GM19452 (cell line): Measurements from ENCODE around the gene AUH.

Source experiments
- ATAC-seq: cut with Tn5 transposase; IDR thresholded peaks from one replicate; pipeline ENCODE4 v1.9.1; 2021; ENCODE audit not compliant: unreplicated experiment

Gene AUH

DNA sequence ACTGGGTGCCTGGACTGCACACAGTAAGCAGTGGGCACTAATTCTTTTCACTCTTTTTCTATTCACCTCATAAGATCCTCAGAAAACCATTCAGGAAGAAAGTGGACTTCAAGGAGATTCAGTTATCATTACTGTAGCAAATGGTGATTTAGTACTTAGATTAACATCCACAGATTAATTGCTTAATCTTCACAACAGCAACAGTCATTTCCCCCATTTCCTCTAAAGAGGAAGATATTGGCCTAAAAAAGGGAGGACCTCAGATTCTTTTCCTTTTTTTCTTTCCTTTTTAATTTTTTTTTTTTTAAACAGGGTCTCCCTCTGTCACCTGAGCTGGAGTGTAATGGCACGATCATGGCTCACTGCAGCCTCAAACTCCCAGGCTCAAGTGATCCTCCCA is 64.4 kb downstream of the AUH start:
- ATAC-seq = no peak

DNA sequence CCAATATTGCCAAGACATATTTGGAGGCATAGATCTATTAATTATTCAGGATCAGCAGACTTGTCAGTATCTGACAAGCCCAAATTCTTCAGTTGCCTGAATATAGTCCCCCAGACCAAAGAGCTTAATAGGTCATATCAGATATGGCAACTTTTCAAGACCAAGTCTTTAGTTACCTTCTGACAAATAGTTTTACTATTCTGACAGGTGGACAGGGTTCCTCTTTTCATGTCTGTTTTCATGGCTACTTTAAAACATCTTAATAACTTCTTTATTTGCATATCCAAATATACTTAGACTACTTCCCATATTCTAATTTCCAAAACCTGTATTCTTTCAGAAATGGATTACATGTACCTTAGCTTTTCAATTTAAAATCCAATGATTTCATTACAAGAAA is 65.4 kb downstream of the AUH start:
- no peak for ATAC-seq

GRCh38 chr9:91295357-91295756 is 66.4 kb downstream of the AUH start:
- no peak for ATAC-seq

DNA sequence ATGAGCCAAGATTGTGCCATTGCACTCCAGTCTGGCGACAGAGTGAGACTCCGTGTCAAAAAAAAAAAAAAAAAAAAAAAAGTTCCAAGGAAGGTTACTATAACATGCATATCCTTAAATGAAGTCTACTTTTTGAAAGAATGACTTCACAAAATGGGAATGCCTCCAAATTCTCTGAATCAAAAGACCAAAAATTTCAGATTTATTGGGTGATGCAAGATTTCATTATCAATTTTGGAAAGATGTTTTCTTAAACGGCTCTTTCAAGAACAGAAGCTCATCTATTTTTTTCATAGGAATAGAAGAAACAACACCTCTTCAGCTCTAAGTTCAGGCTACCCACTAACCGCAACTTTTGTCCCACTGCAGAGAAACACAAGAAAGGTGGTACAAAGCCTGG is 69.9 kb downstream of the AUH start:
- no peak for ATAC-seq

GRCh38 chr9:91289244-91289643 is 72.5 kb downstream of the AUH start:
- ATAC-seq = no peak

- no peak for ATAC-seq
These were observed 75.9 kb downstream of the AUH start for GRCh38 chr9:91285729-91286353.

- no peak for ATAC-seq
These were observed 79.4 kb downstream of the AUH start for GRCh38 chr9:91282292-91282691.

GRCh38 chr9:91279296-91280204 is 82.2 kb downstream of the AUH start:
- no peak for ATAC-seq

DNA sequence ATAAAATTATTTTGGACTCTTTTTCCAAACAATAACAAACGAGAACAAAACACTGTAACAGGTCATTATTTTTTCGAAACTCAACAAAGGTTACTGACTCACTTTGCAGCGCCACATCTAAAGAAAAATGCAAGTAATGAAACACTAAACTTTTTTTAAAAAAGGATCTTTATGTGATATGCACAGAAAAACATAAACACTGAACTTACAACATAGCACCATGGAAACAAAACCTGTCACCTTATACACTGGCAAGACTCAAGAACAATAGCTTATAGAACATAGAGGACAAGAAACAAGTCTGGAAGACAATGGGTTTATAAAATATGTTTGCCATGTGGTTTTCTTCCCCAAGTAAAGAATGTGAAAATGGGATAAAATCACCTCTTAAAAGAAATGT is 85.2 kb downstream of the AUH start:
- ATAC-seq = no peak

GRCh38 chr9:91275655-91276054 is 86.1 kb downstream of the AUH start:
- ATAC-seq = no peak

DNA sequence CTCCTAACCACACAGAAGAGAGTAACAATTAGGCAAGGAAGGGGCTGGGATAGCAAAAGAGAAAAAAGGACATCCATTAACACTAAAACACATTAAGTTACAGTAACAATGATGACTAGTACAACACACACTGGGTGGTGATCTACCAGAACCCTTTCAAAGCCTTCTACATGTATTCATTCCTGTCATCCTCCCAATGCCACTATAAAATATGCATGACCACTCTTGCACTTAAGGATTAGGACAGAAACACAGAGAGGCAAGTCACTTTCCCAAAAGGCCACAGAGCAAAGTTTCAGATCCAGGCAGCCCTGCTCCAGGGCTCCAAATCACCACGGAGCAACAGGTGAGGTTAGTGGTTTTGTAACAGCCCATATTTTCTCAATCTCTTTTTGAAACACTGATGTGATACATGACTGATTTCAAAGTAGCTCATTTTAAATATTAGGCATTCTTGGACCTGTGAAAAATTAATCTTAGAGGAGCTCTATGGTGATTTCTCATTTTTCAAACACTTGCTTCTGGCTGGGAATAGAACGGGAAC is 86.7 kb downstream of the AUH start:
- no peak for ATAC-seq

DNA sequence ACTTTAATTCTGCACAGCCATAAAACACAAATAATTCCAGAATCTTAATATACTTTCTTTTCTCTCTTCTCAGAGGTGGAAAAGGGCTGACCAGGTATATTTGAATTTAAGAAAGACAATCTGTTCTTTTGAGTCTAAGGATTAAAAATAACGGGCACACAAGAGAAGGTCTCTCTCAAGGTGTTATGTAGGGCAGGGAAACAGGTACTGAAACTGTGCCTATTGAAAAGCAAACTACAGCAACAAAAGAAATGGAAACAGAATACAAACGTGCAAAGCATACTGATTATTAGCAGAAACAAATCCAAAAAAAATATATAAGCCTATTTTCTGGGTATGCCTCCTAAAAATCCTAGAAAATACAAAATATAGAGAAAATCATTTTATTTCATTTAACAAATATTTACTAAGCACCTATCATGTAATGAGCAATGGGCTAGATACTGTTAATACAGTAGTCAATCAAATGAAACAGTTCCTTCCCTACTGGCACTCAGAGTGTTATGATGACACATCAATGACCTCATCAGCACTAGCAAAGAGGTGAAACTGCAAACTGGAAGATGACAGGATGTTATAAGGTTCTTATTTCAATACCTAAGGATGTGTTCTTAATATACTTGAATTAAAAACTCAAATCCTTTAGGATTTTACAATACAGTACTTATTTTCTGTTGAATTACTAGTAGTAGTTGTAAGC is 87.7 kb downstream of the AUH start:
- no peak for ATAC-seq

- no peak for ATAC-seq
These were observed 90.6 kb downstream of the AUH start for GRCh38 chr9:91271156-91271555.

DNA sequence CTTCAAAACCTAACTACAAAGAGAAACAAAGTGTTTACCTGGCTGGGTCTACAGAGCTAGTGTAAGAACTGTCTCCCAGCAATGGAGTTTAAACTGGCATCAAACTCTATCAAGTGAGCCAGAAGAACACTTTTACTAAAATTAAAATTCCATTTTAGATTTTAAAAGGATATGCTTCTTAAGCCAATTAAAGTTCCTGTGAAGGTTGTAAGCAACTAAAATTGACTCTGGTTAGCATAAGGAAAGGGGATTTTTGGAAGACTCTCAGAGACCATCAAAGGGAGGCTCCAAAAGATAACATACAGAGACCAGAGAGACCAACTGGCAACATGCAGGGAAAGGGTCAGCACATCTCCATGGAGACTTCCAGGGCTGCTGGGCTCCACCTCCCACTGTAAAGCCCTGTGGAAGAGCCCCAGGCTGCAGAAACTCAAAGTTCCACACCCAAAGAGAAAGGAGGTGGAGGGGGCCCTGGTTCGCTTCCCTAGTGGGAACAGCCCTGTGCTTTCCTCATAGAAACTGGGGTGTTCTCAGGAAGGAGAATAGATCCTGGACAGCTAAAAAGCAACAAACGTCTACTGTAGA is 91.7 kb downstream of the AUH start:
- no peak for ATAC-seq

DNA sequence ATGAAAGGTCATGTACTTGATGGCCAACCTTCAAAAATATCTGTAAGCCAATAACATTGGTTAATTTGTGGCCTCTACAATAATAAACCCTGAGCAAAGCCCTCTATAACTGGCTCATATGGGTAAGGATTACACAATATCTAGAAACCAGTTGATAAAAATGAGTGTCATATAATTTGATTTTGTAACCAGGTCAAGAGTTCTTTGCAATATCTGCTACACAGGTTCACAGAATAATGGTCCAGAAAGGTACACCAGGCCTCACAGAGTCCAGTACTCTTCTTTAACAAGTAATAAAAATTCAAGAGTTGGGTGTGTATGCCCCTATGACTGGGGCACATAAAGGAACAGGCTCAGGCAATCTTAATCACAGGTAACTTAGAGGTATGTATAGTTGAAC is 95.3 kb downstream of the AUH start:
- no peak for ATAC-seq

DNA sequence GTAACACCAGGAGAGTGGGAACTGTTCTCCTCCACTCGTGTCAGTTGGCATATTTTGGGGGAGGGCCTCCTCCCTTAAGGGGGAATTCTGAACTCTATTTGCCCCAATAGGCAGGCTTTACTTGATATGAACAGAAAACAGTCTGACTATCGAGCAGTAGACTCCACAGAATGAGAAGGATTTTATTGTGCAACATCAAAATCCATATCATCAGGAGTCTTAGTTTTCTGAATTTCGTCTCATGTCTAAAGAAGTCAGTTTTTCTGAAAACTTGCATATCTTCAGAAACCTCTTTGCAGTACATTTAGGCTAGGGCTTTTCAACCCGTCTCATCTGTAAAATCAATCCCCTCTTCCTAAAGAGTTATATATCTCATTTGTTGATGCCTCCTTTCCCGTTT is 96.2 kb downstream of the AUH start:
- no peak for ATAC-seq

DNA sequence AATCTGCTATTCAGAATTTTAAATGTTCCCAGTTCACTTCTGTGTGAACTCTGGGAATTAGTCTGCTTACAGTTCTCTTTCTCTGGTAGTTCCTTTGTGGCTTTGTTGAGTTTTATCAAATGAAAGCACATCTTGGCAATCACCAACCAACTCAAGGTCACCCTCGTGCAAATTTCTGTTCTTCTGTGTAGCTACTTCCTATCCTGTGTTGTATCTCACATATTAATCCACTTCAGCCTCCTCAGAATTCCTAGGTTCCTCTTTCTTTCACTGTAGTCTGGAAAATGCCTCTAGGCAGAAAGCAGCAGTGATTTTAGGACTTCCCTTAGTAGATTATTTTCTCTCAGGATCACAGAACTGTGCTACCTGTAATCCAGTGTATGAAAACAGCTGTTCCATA is 100.3 kb downstream of the AUH start:
- no peak for ATAC-seq

DNA sequence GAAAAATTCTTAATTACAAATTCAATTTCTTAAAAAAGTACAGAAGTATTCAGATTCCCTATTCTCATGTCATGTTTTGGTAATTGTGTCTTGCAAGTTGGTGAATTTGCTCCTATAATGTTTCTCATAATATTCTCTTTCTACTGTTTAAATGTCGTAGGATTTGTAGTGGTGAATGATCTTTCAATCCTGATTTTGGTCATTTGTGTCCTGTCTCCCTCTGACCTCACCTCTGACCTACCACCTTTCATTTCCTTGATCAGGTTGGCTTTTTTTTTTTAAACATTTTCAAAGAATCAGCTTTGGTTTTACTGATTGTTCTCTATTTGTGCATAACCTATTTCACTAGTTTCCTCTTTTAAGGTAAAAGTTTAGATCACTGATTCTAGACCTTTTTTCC is 102.6 kb downstream of the AUH start:
- no peak for ATAC-seq

- no peak for ATAC-seq
These were observed 103.3 kb downstream of the AUH start for GRCh38 chr9:91258451-91258850.

DNA sequence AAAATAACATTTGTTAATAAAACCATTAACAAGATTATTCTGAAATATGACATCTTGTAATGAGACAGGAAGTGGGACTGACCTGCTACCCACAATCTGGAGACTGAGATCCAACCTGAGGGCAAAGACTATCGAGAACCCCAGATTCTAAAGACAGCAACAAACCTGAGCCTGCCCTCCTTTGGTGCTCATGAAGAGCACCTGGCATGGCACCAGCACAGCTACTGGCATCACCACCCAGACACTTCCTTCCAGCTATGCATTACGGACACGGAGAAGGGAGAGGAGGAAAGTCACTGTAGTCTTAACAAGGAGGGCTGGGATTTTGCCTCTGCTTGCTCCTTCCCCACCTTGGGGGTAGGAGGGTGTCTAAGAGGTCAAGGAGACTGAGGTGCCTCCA is 105.5 kb downstream of the AUH start:
- ATAC-seq = no peak

DNA sequence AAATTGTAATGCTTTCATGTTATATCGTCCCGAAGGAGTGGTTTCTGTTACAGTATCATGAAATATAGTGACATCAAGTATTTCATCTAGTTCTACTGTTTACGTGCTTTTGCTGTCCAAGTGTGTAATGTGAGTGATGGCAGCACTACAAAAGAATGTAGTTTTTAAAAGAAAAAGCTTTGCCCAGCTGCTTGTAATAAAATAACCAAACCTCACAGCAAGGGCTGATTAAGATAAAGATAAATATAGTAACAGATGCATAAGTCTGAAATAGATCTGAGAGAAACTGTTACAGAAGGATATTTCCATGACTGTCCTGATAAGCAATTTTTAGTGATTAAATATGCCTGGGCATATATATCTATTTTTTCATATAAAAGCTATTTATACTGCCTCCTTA is 106.4 kb downstream of the AUH start:
- ATAC-seq = no peak
